Measurements from ENCODE around the gene ARL14EP. TPM values are rescaled to one million over a fixed set of nuclear protein-coding genes. Genes with fewer than 3 reads are reported as not detected.
A peak's percentile ranks its signal among the peaks of the same experiment; 100 is the strongest.

ARL14EP gene
- total RNA-seq, 1 experiment from 2014 or later: 16.2 TPM

DNA sequence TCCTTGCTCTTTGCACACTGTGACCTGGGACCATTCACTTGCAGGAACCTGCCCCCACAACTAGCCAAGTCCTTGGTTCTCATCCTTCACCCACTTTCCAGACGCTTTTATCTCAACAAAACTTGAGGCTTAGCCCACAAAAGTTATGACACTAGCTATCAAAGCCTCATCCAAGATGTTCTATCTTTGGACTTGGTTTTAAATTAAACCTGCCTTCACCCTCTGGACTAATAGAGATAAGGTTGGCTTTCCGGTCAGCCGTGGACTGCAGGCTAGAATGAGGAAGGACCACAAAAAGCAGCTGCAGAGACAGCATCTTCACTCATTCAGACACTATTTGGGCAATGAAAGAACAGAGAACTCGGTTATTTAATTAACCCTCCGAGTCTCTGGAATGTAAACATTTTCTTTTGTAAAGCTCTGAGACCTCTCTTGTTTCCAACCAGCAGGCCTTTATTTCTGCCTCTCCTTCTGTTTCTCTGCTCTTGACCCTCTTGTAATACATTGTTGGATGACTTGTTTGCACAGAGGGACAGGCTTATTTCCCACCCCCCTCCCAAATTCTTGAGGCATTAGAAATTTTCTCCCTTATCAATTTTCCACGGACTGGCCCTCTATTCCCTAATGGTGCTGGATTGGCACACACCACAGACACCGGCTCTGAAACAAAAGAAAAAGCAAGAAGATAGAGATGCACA lies 41.4 kb downstream of the ARL14EP start:
- POLR2A ChIA-PET (ENCODE audit: unreplicated experiment): no interaction called here
- DNase-seq: no peak
- Histone ChIP-seq H2AFZ (no peak overlapping the region), H3F3A (ENCODE audit: insufficient read depth, low read depth) (0 out of 2 replicates have a peak, but pooled peaks cover 5% of the 10 kb centered on the region), H3K79me2 (ENCODE audit: low read depth) (no peaks in the 10 kb centered on the region), H3K4me3 (no peak overlapping the region), H3K27me3 (ENCODE audit: insufficient read depth, low read depth) (peaks cover 50% of the 10 kb centered on the region), H3K4me1 (replicated peaks; ENCODE audit: insufficient read depth) (peaks cover 5% of the 10 kb centered on the region; the same call in 1 of the 2 replicates), H3K27ac (no peak overlapping the region), H3K36me3 (ENCODE audit: low read depth) (no peaks in the 10 kb centered on the region), H3K9me2 (ENCODE audit: insufficient read depth) (no peaks in the 10 kb centered on the region), H4K20me1 (ENCODE audit: insufficient read depth) (no peaks in the 10 kb centered on the region), H3K4me2 (no peak overlapping the region), H3K9me3 (ENCODE audit: insufficient read depth, low read depth) (no peaks in the 10 kb centered on the region)
- intact Hi-C loops (cut with micrococcal nuclease; ENCODE audit: unreplicated experiment): no loop called here
- CTCF ChIA-PET: no interaction called here
- no peak for TF ChIP-seq EZH2 (IDR thresholded peaks at IDR 0.05; ENCODE audit: low read depth)
- TF ChIP-seq, protein P1, sequence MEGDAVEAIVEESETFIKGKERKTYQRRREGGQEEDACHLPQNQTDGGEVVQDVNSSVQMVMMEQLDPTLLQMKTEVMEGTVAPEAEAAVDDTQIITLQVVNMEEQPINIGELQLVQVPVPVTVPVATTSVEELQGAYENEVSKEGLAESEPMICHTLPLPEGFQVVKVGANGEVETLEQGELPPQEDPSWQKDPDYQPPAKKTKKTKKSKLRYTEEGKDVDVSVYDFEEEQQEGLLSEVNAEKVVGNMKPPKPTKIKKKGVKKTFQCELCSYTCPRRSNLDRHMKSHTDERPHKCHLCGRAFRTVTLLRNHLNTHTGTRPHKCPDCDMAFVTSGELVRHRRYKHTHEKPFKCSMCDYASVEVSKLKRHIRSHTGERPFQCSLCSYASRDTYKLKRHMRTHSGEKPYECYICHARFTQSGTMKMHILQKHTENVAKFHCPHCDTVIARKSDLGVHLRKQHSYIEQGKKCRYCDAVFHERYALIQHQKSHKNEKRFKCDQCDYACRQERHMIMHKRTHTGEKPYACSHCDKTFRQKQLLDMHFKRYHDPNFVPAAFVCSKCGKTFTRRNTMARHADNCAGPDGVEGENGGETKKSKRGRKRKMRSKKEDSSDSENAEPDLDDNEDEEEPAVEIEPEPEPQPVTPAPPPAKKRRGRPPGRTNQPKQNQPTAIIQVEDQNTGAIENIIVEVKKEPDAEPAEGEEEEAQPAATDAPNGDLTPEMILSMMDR (conservative IDR thresholded peaks at IDR 0.05): no peak
- no TSS peak for BruUV-seq (replicated peaks)

DNA sequence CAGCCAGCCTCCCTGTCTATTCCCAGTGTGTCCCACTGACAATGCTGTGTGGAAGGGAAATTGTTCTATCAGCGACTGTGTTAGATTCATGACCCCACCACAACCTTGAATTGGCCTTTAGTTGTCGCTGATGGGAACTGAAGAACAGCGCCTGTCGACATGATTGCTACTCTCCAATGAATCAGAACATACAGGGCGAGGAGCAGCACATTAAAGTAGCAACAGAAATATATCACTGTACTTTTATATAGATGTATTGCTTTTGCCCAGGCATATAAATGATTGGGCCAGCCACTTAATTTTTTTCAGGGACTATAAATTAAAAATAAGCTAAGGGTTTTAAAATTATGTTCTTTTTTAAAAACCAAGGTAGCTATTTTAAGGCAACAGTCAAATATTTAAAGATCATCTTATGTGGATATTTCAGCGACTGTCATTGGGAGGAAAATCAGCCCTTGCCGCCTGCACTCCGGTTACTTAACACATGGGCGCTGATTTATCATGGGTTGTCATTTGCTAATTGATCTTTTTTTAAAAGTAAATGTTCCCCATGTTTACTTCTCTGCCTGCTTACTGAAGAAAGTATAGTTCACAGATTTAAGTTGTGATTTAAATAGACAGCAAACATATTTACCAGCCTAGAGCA lies 42.1 kb downstream of the ARL14EP start:
- Histone ChIP-seq H3K9me2 (ENCODE audit: insufficient read depth) (no peaks in the 10 kb centered on the region), H3K27me3 (ENCODE audit: insufficient read depth, low read depth) (peaks cover 50% of the 10 kb centered on the region), H4K20me1 (ENCODE audit: insufficient read depth) (no peaks in the 10 kb centered on the region), H3K9me3 (ENCODE audit: insufficient read depth, low read depth) (no peaks in the 10 kb centered on the region), H3K4me1 (replicated peaks; ENCODE audit: insufficient read depth) (peaks cover 5% of the 10 kb centered on the region; the same call in 1 of the 2 replicates), H3K27ac (no peak overlapping the region), H3K79me2 (ENCODE audit: low read depth) (no peaks in the 10 kb centered on the region), H3K4me2 (no peak overlapping the region), H3K36me3 (ENCODE audit: low read depth) (no peaks in the 10 kb centered on the region), H2AFZ (no peak overlapping the region), H3F3A (ENCODE audit: insufficient read depth, low read depth) (0 out of 2 replicates have a peak, but pooled peaks cover 5% of the 10 kb centered on the region), H3K4me3 (no peak overlapping the region)
- intact Hi-C loops (cut with micrococcal nuclease; ENCODE audit: unreplicated experiment): no loop called here
- POLR2A ChIA-PET (ENCODE audit: unreplicated experiment): no interaction called here
- CTCF ChIA-PET: no interaction called here
- no TSS peak for BruUV-seq (replicated peaks)
- TF ChIP-seq, protein P1 (conservative IDR thresholded peaks at IDR 0.05): no peak
- TF ChIP-seq EZH2 (IDR thresholded peaks at IDR 0.05; ENCODE audit: low read depth): no peak
- no peak for DNase-seq

DNA sequence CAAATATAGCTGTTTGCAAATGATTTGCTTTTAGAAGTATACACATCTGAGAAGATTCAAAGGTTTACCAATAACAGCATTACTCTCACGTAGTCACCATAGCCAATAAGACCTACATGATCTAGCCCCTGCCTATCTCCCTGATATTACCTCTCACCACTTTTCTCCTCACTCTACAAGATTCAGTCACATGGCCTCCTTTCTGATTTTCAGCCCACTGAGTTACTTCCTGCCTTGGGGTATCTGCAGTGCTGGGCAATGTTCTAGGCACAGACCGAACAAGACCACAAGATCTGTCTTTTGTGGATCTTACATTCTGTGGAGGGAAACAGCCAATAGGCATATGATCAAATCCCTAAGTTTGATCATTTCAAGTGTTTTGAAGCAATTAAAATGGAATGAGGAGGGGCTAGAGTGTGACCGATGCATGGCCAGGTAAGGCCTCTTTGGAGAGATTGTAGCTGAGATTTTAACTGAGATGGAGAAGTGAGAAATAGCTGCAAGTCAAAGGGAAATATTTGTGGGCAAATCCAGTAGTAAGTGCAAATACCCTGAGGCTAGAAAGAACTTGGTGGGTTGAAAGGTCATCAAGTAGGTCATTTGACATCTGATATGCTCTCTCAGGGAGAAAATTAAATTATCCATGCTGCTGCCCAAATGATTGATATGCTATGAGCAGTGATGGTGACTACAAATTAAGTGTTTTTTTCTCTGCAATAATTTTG lies 43.1 kb downstream of the ARL14EP start:
- CTCF ChIA-PET: no interaction called here
- H3K36me3 ChIP-seq (ENCODE audit: low read depth): no peaks in the 10 kb centered on the region

More for the DNA sequence above, 43.1 kb downstream of the ARL14EP start:
- H3K9me3 ChIP-seq (ENCODE audit: insufficient read depth, low read depth): no peaks in the 10 kb centered on the region
- TF ChIP-seq, protein P1 (conservative IDR thresholded peaks at IDR 0.05): no peak
- no peak for TF ChIP-seq EZH2 (IDR thresholded peaks at IDR 0.05; ENCODE audit: low read depth)
- H3K27me3 ChIP-seq (ENCODE audit: insufficient read depth, low read depth): peaks cover 54% of the 10 kb centered on the region
- POLR2A ChIA-PET (ENCODE audit: unreplicated experiment): no interaction called here
- no peak overlapping the region for H3K4me2 ChIP-seq
- no peak overlapping the region for H2AFZ ChIP-seq
- no peaks in the 10 kb centered on the region for H3F3A ChIP-seq (ENCODE audit: insufficient read depth, low read depth)
- peak in 1 of 2 experiments; percentile 82 for DNase-seq
- intact Hi-C loops (cut with micrococcal nuclease; ENCODE audit: unreplicated experiment): no loop called here
- BruUV-seq (replicated peaks): no TSS peak
- no peaks in the 10 kb centered on the region for H3K79me2 ChIP-seq (ENCODE audit: low read depth)
- no peaks in the 10 kb centered on the region; the same call in 1 of the 2 replicates for H3K4me1 ChIP-seq (replicated peaks; ENCODE audit: insufficient read depth)
- H3K9me2 ChIP-seq (ENCODE audit: insufficient read depth): no peaks in the 10 kb centered on the region
- H4K20me1 ChIP-seq (ENCODE audit: insufficient read depth): no peaks in the 10 kb centered on the region
- H3K27ac ChIP-seq: no peak overlapping the region
- no peak overlapping the region for H3K4me3 ChIP-seq
